Liver (tissue), 3 donors: ENCODE results near the gene EXT2.

Source experiments
- EGR1 ChIP-seq, 2 donors: IDR thresholded peaks; 2 replicates each; pipeline ENCODE4 v1.6.1; 2016 to 2018; ENCODE audit warnings: antibody characterized with exemption in 2 of 2, low read depth in 2 of 2
- GABPA ChIP-seq, 2 donors: IDR thresholded peaks in 1 of 2; conservative IDR thresholded peaks in 1 of 2; 2 replicates each; pipeline ENCODE4 v1.6.1; 2016; ENCODE audit warnings: antibody characterized with exemption in 2 of 2, mild to moderate bottlenecking in 1 of 2, moderate library complexity in 1 of 2
- JUND ChIP-seq, 2 donors: IDR thresholded peaks; 2 replicates each; pipeline ENCODE4 v1.6.1; 2016; ENCODE audit warnings: antibody characterized with exemption in 2 of 2
- MAX ChIP-seq: IDR thresholded peaks from 2 replicates; pipeline ENCODE4 v1.6.1; 2016; ENCODE audit warnings: antibody characterized with exemption
- RAD21 ChIP-seq, 2 donors: IDR thresholded peaks; 2 replicates each; pipeline ENCODE4 v1.6.1; 2016; ENCODE audit warnings: antibody characterized with exemption in 2 of 2, mild to moderate bottlenecking in 2 of 2
- REST ChIP-seq: IDR thresholded peaks from 2 replicates; pipeline ENCODE4 v1.6.1; 2016; ENCODE audit warnings: antibody characterized with exemption, mild to moderate bottlenecking
- RXRA ChIP-seq, 2 donors: IDR thresholded peaks; 2 replicates each; pipeline ENCODE4 v1.6.1; 2017 to 2018; ENCODE audit warnings: antibody characterized with exemption in 2 of 2, mild to moderate bottlenecking in 1 of 2
- SP1 ChIP-seq: IDR thresholded peaks from 2 replicates; pipeline ENCODE4 v1.6.1; 2018; ENCODE audit warnings: antibody characterized with exemption, mild to moderate bottlenecking
- TAF1 ChIP-seq: conservative IDR thresholded peaks from 2 replicates; pipeline ENCODE4 v1.6.1; 2016; ENCODE audit warnings: antibody characterized with exemption, mild to moderate bottlenecking
- YY1 ChIP-seq: IDR thresholded peaks from 2 replicates; pipeline ENCODE4 v1.6.1; 2016; ENCODE audit warnings: antibody characterized with exemption, mild to moderate bottlenecking
- TF ChIP-seq, protein P1 (sequence below): fragments of 150-350 bp; IDR thresholded peaks from 2 replicates; pipeline ENCODE4 v1.5.1; 2017; ENCODE audit warnings: improper control_type of control experiment, low read depth, low read length; ENCODE audit not compliant: missing input control
- TF ChIP-seq, protein P2 (sequence below): IDR thresholded peaks from 2 replicates; pipeline ENCODE4 v1.6.1; 2016; ENCODE audit warnings: antibody characterized with exemption
- donor health status: healthy.
- donor health status: healthy.

- TF ChIP-seq GABPA (IDR thresholded peaks at IDR 0.05 in 1 of 2, conservative IDR thresholded peaks at IDR 0.05 in 1 of 2) (no peak), SP1 (no peak), JUND (IDR thresholded peaks at IDR 0.05) (no peak), REST (no peak), EGR1 (IDR thresholded peaks at IDR 0.05; ENCODE audit: low read depth in 2 of 2) (no peak), YY1 (no peak), RAD21 (IDR thresholded peaks at IDR 0.05) (no peak), MAX (no peak), TAF1 (no peak), RXRA (IDR thresholded peaks at IDR 0.05) (no peak)
- TF ChIP-seq, protein P1, sequence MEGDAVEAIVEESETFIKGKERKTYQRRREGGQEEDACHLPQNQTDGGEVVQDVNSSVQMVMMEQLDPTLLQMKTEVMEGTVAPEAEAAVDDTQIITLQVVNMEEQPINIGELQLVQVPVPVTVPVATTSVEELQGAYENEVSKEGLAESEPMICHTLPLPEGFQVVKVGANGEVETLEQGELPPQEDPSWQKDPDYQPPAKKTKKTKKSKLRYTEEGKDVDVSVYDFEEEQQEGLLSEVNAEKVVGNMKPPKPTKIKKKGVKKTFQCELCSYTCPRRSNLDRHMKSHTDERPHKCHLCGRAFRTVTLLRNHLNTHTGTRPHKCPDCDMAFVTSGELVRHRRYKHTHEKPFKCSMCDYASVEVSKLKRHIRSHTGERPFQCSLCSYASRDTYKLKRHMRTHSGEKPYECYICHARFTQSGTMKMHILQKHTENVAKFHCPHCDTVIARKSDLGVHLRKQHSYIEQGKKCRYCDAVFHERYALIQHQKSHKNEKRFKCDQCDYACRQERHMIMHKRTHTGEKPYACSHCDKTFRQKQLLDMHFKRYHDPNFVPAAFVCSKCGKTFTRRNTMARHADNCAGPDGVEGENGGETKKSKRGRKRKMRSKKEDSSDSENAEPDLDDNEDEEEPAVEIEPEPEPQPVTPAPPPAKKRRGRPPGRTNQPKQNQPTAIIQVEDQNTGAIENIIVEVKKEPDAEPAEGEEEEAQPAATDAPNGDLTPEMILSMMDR = no peak
- TF ChIP-seq, protein P2, sequence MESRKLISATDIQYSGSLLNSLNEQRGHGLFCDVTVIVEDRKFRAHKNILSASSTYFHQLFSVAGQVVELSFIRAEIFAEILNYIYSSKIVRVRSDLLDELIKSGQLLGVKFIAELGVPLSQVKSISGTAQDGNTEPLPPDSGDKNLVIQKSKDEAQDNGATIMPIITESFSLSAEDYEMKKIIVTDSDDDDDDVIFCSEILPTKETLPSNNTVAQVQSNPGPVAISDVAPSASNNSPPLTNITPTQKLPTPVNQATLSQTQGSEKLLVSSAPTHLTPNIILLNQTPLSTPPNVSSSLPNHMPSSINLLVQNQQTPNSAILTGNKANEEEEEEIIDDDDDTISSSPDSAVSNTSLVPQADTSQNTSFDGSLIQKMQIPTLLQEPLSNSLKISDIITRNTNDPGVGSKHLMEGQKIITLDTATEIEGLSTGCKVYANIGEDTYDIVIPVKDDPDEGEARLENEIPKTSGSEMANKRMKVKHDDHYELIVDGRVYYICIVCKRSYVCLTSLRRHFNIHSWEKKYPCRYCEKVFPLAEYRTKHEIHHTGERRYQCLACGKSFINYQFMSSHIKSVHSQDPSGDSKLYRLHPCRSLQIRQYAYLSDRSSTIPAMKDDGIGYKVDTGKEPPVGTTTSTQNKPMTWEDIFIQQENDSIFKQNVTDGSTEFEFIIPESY = no peak
Observed at GRCh38 chr11:44212128-44212527, 116.7 kb downstream of the EXT2 start.
